H1 (cell line): ENCODE results near the gene KCTD21. TPM values are rescaled to one million over a fixed set of nuclear protein-coding genes. Genes with fewer than 3 reads are reported as not detected.

Source experiments
- CTCF ChIA-PET: fragments of 300-600 bp; sonication (Branson Sonifier 250); formaldehyde crosslinking; loops from one replicate; lab custom pipeline; 2021; ENCODE audit not compliant: partially characterized antibody; lab: Charles Lee
- POLR2A ChIA-PET: fragments of 300-600 bp; sonication (Branson Sonifier 250); formaldehyde crosslinking; loops from one replicate; lab custom pipeline; 2021; ENCODE audit warnings: inconsistent platforms; ENCODE audit not compliant: partially characterized antibody; lab: Charles Lee
- DNase-seq, 2 experiments: peaks; one replicate each; pipeline versions ENCODE4 v3.0.0 to v3.0.0-alpha.2; 2010 to 2022; ENCODE audit warnings: low spot score in 2 of 2, low read depth in 1 of 2, mixed read lengths in 1 of 2
- FAIRE-seq: peaks from 2 replicates; lab custom pipeline; 2011; peaks lifted over from hg19 to GRCh38; lab: Jason Lieb, UNC
- H2AFZ ChIP-seq: 2 replicates; pipeline ENCODE4 v1.8.1; 2012; ENCODE audit warnings: low read length, inconsistent platforms
- H2AK5ac ChIP-seq: 2 replicates; pipeline ENCODE4 v1.6.1; 2013; ENCODE audit warnings: low read depth, low read length
- H2BK120ac ChIP-seq: replicated peaks from 2 replicates; pipeline ENCODE3; 2013; ENCODE audit warnings: low read depth, low read length, inconsistent platforms
- H2BK12ac ChIP-seq: 2 replicates; pipeline ENCODE4 v1.6.1; 2013; ENCODE audit warnings: low read depth, low read length
- H2BK15ac ChIP-seq: 2 replicates; pipeline ENCODE4 v1.6.1; 2013; ENCODE audit warnings: low read length
- H2BK20ac ChIP-seq: 2 replicates; pipeline ENCODE4 v1.6.1; 2013; ENCODE audit warnings: low read length
- H2BK5ac ChIP-seq: 2 replicates; pipeline ENCODE4 v1.6.1; 2013; ENCODE audit warnings: low read depth, low read length
- H3K14ac ChIP-seq: 2 replicates; pipeline ENCODE4 v1.6.1; 2013; ENCODE audit warnings: inconsistent platforms; ENCODE audit not compliant: insufficient read length
- H3K18ac ChIP-seq: 2 replicates; pipeline ENCODE4 v1.6.1; 2013; ENCODE audit warnings: low read length; ENCODE audit errors: extremely low read depth
- H3K23ac ChIP-seq: 2 replicates; pipeline ENCODE4 v1.6.1; 2013; ENCODE audit warnings: inconsistent platforms; ENCODE audit not compliant: insufficient read length
- H3K23me2 ChIP-seq: 2 replicates; pipeline ENCODE4 v1.6.1; 2013; ENCODE audit warnings: low read depth, low read length
- H3K27ac ChIP-seq: 2 replicates; pipeline ENCODE4 v1.6.1; 2011; ENCODE audit warnings: low read depth, low read length, inconsistent platforms
- H3K27me3 ChIP-seq, 4 experiments: replicated peaks in 1 of 4; 1 replicate in 1 of 4; 2 replicates in 3 of 4; pipeline versions ENCODE4 v1.6.1 to v1.8.1; 2011 to 2013; ENCODE audit warnings: low read length in 3 of 4, mild to moderate bottlenecking in 3 of 4, inconsistent platforms in 2 of 4, mixed read lengths in 2 of 4, moderate library complexity in 1 of 4; ENCODE audit not compliant: control insufficient read depth in 3 of 4, insufficient read depth in 3 of 4; ENCODE audit errors: extremely low read depth in 1 of 4
- H3K36me3 ChIP-seq, 4 experiments: 2 replicates each; pipeline versions ENCODE4 v1.6.1 to v1.8.1; 2011 to 2013; ENCODE audit warnings: mild to moderate bottlenecking in 4 of 4, low read length in 3 of 4, moderate library complexity in 2 of 4, control low read depth in 1 of 4, inconsistent platforms in 1 of 4; ENCODE audit not compliant: insufficient read depth in 4 of 4, control insufficient read depth in 2 of 4
- H3K4ac ChIP-seq: replicated peaks from 2 replicates; pipeline ENCODE3; 2013; ENCODE audit warnings: low read length, low read depth, mixed read lengths, inconsistent platforms; ENCODE audit not compliant: insufficient read length
- H3K4me1 ChIP-seq, 4 experiments: replicated peaks in 1 of 4; 1 replicate in 1 of 4; 2 replicates in 3 of 4; pipeline versions ENCODE4 v1.6.1 to v1.8.1; 2011 to 2013; ENCODE audit warnings: low read length in 3 of 4, inconsistent platforms in 2 of 4, mixed read lengths in 1 of 4; ENCODE audit not compliant: insufficient read depth in 4 of 4, control insufficient read depth in 3 of 4
- H3K4me2 ChIP-seq, 2 experiments: 2 replicates each; pipeline versions ENCODE4 v1.6.1 to v1.8.1; 2011 to 2013; ENCODE audit warnings: low read depth in 2 of 2, low read length in 2 of 2, control low read depth in 1 of 2, inconsistent platforms in 1 of 2, mild to moderate bottlenecking in 1 of 2; ENCODE audit not compliant: insufficient read depth in 1 of 2
- H3K4me3 ChIP-seq, 4 experiments: fragments of 200-600, 300-600 bp in 1 of 4; sonication (generic), shearing (Covaris generic), sonication (Bioruptor Twin) in 1 of 4; 2 replicates each; pipeline versions ENCODE4 v1.5.1 to v1.8.1; 2011 to 2016; ENCODE audit warnings: low read length in 4 of 4, low read depth in 3 of 4, control low read depth in 2 of 4, inconsistent platforms in 2 of 4, mild to moderate bottlenecking in 2 of 4, mixed read lengths in 1 of 4, moderate library complexity in 1 of 4; ENCODE audit not compliant: insufficient read depth in 2 of 4; ENCODE audit errors: extremely low read depth in 1 of 4
- H3K56ac ChIP-seq: replicated peaks from 2 replicates; pipeline ENCODE3; 2013; ENCODE audit warnings: low read depth, mild to moderate bottlenecking, mixed read lengths, low read length, inconsistent platforms; ENCODE audit not compliant: insufficient read length
- H3K79me1 ChIP-seq: 2 replicates; pipeline ENCODE4 v1.6.1; 2013; ENCODE audit warnings: low read depth, low read length, control low read depth
- H3K79me2 ChIP-seq, 2 experiments: 2 replicates each; pipeline versions ENCODE4 v1.6.1 to v1.8.1; 2012 to 2013; ENCODE audit warnings: low read length in 2 of 2, mild to moderate bottlenecking in 2 of 2, inconsistent platforms in 1 of 2; ENCODE audit not compliant: insufficient read depth in 2 of 2, control insufficient read depth in 1 of 2
- H3K9ac ChIP-seq, 4 experiments: replicated peaks in 1 of 4; 1 replicate in 1 of 4; 2 replicates in 3 of 4; pipeline versions ENCODE4 v1.6.1 to v1.8.1; 2011 to 2013; ENCODE audit warnings: low read depth in 3 of 4, low read length in 3 of 4, control low read depth in 2 of 4, mild to moderate bottlenecking in 2 of 4, moderate library complexity in 2 of 4, inconsistent platforms in 1 of 4; ENCODE audit errors: extremely low read depth in 1 of 4
- H3K9me3 ChIP-seq, 2 experiments: 2 replicates each; pipeline versions ENCODE4 v1.6.1 to v1.8.1; 2012 to 2013; ENCODE audit warnings: mild to moderate bottlenecking in 2 of 2, moderate library complexity in 2 of 2, control low read depth in 1 of 2, inconsistent platforms in 1 of 2, low read depth in 1 of 2, low read length in 1 of 2, mixed read lengths in 1 of 2; ENCODE audit not compliant: insufficient read depth in 2 of 2
- H4K20me1 ChIP-seq, 2 experiments: replicated peaks in 1 of 2; 2 replicates each; pipeline versions ENCODE3 to v1.8.1; 2011 to 2013; ENCODE audit warnings: inconsistent platforms in 2 of 2, low read length in 2 of 2, mild to moderate bottlenecking in 1 of 2; ENCODE audit not compliant: insufficient read depth in 2 of 2, control insufficient read depth in 1 of 2
- H4K5ac ChIP-seq: 2 replicates; pipeline ENCODE4 v1.6.1; 2013; ENCODE audit warnings: low read length, low read depth, mixed read lengths, inconsistent platforms; ENCODE audit not compliant: insufficient read length
- H4K8ac ChIP-seq: 2 replicates; pipeline ENCODE4 v1.8.0; 2013; ENCODE audit warnings: mild to moderate bottlenecking, moderate library complexity, low read length, inconsistent platforms; ENCODE audit not compliant: insufficient read depth; ENCODE audit errors: extremely low read depth
- H4K91ac ChIP-seq: replicated peaks from 2 replicates; pipeline ENCODE3; 2013; ENCODE audit warnings: low read length, mixed read lengths, inconsistent platforms; ENCODE audit not compliant: insufficient read length
- ASH2L ChIP-seq: fragments of 200-600, 300-600 bp; sonication (generic); IDR thresholded peaks from one replicate; pipeline ENCODE4 v1.7.1; 2017; ENCODE audit warnings: low read length
- CBX8 ChIP-seq: fragments of 300-800, 300-1000 bp; sonication (generic); IDR thresholded peaks from 2 replicates; pipeline ENCODE4 v1.7.1; 2016; ENCODE audit warnings: low read depth, low read length, borderline replicate concordance
- CEBPB ChIP-seq: IDR thresholded peaks from 2 replicates; pipeline ENCODE4 v1.6.1; 2012; ENCODE audit warnings: low read depth, low read length
- CTBP2 ChIP-seq: IDR thresholded peaks from 2 replicates; pipeline ENCODE4 v1.7.0; 2011; ENCODE audit warnings: borderline replicate concordance, mild to moderate bottlenecking, moderate library complexity, mixed read lengths, low read length; ENCODE audit not compliant: insufficient read depth, insufficient read length
- EP300 ChIP-seq, 2 experiments: IDR thresholded peaks; 1 replicate in 1 of 2; 2 replicates in 1 of 2; pipeline ENCODE4 v1.6.1; 2011 to 2012; ENCODE audit warnings: low read depth in 2 of 2, low read length in 2 of 2, mild to moderate bottlenecking in 2 of 2, borderline replicate concordance in 1 of 2, inconsistent platforms in 1 of 2, moderate library complexity in 1 of 2
- EZH2 ChIP-seq: fragments of 200-600 bp; sonication (generic); IDR thresholded peaks from 2 replicates; pipeline ENCODE4 v1.7.1; 2012; ENCODE audit warnings: low read depth, mild to moderate bottlenecking, moderate library complexity, low read length, inconsistent platforms; ENCODE audit not compliant: severe bottlenecking
- JUND ChIP-seq: IDR thresholded peaks from 2 replicates; pipeline ENCODE4 v1.6.1; 2011; ENCODE audit warnings: mild to moderate bottlenecking, improper control_type of control experiment, low read length
- POLR2A ChIP-seq, 2 experiments: IDR thresholded peaks; 1 replicate in 1 of 2; 2 replicates in 1 of 2; pipeline ENCODE4 v1.6.1; 2011; ENCODE audit warnings: low read depth in 2 of 2, low read length in 2 of 2, mild to moderate bottlenecking in 2 of 2; ENCODE audit errors: control extremely low read depth in 1 of 2
- SAP30 ChIP-seq: fragments of 300-600 bp; sonication (generic); IDR thresholded peaks from 2 replicates; pipeline ENCODE4 v1.7.1; 2012; ENCODE audit warnings: low read length, moderate library complexity, mild to moderate bottlenecking, inconsistent platforms; ENCODE audit not compliant: insufficient read depth, insufficient replicate concordance
- SUZ12 ChIP-seq: fragments of 200-600 bp; sonication (generic); IDR thresholded peaks from 2 replicates; pipeline ENCODE4 v1.6.1; 2012; ENCODE audit warnings: mild to moderate bottlenecking, inconsistent platforms, low read length, moderate library complexity, mixed read lengths
- TEAD4 ChIP-seq: IDR thresholded peaks from 2 replicates; pipeline ENCODE4 v1.6.1; 2012; ENCODE audit warnings: low read depth, low read length, inconsistent platforms, mixed read lengths
- ZNF274 ChIP-seq: IDR thresholded peaks from 2 replicates; pipeline ENCODE4 v1.7.0; 2012; ENCODE audit warnings: low read length, borderline replicate concordance; ENCODE audit errors: extremely low read depth
- WGBS, 2 experiments: shearing (Covaris generic) in 1 of 2; methylation state at CpG; one replicate each; pipeline versions ENCODE4 v1.1.6 to v1.1.7; 2013 to 2015; ENCODE audit warnings: low lambda C conversion rate in 2 of 2, mixed read lengths in 2 of 2, inconsistent platforms in 1 of 2, low coverage in 1 of 2, missing lambda C conversion rate in 1 of 2; ENCODE audit not compliant: insufficient replicate concordance in 2 of 2, insufficient coverage in 1 of 2, insufficient read length in 1 of 2; ENCODE audit errors: extremely low coverage in 1 of 2, missing lambda C conversion rate in 1 of 2; 5-methylcytosine and 5-hydroxymethylcytosine counted together
- polyA plus RNA-seq, 7 experiments: library from polyadenylated mRNA; depleted of rRNA in 3 of 7; stranded (reverse) in 5 of 7; unstranded in 2 of 7; fragments of >200 nt in 5 of 7; fragments of 200-250 nt in 2 of 7; gene quantifications; 1 replicate in 5 of 7; 2 replicates in 1 of 7; 4 replicates in 1 of 7; pipeline versions ENCODE4 v1.2.1 to v1.2.3, GENCODE V29; 2011 to 2013; ENCODE audit warnings: missing spikeins in 2 of 7, mixed read lengths in 2 of 7
- total RNA-seq: library from RNA; stranded (reverse); fragmentation: NEBNext Ultra II Directional; extraction: Animal tissue kit (Norgen Biotek cat#: 25700); gene quantifications from 2 replicates; pipeline ENCODE4 v1.2.1, GENCODE V29; 2021

Gene KCTD21
- total and polyA plus RNA-seq, 2 of the 8 experiments (the other 6 are each of a cell fraction or from before 2014, with no cell fraction given) = 3.2 to 4.1 TPM

DNA sequence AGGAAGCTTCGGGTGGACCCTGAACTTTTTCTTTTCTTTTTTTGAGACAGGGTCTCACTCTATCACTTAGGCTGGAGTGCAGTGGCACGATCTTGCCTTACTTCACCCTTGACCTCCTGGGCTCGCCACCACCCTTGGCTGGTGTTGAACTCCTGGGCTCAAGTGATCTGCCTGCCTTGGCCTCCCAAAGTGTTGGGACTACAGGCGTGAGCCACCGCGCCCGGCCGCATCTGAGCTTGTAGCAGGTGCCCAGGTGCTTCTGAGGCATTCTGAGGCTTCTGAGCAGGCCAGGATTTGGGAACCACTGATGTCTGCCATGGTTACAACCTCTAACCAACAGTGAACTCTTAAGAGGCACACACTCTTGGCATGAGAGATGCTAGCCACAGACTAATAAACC, 5.4 kb upstream of the KCTD21 start:
- Histone ChIP-seq H4K20me1 (peaks cover 0 to 3% of the 10 kb centered on the region in 2 experiments), H4K91ac (no peak overlapping the region)
- TF ChIP-seq CEBPB = no peak
- no peak for TF ChIP-seq SUZ12
- TF ChIP-seq TEAD4 = no peak
- no peak for TF ChIP-seq ASH2L
- TF ChIP-seq ZNF274 = no peak
- TF ChIP-seq EZH2 = no peak
- TF ChIP-seq JUND = no peak
- TF ChIP-seq EP300 (IDR thresholded peaks at IDR 0.05; ENCODE audit: borderline replicate concordance in 1 of 2, low read depth in 2 of 2, low read length in 2 of 2) = no peak
- no peak for TF ChIP-seq CTBP2
- no peak for TF ChIP-seq SAP30
- TF ChIP-seq POLR2A (IDR thresholded peaks at IDR 0.05; ENCODE audit: control extremely low read depth in 1 of 2, low read depth in 2 of 2, low read length in 2 of 2) = no peak
- no peak for TF ChIP-seq CBX8

More for the DNA sequence above, 5.4 kb upstream of the KCTD21 start:
- FAIRE-seq (no peak), DNase-seq (no peak)
- Histone ChIP-seq H2AK5ac (no peak overlapping the region), H2BK5ac (no peak overlapping the region), H3K4ac (no peak overlapping the region), H2BK20ac (no peak overlapping the region), H3K4me2 (no peak overlapping the region), H3K79me1 (peaks cover 2% of the 10 kb centered on the region; the same call in 1 of the 2 replicates), H2BK120ac (no peak overlapping the region), H3K9me3 (no peaks in the 10 kb centered on the region), H3K79me2 (no peaks in the 10 kb centered on the region), H3K23ac (no peak overlapping the region), H3K4me1 (peaks cover 0 to 4% (median 2%) of the 10 kb centered on the region in 4 experiments; a peak in 4 of 7 replicates), H3K4me3 (no peak overlapping the region), H2BK15ac (no peak overlapping the region), H3K27ac (no peak overlapping the region), H2AFZ (no peak overlapping the region), H3K36me3 (no peaks in the 10 kb centered on the region), H3K23me2 (peaks cover 4% of the 10 kb centered on the region; the same call in 1 of the 2 replicates), H3K14ac (no peak overlapping the region), H4K5ac (no peak overlapping the region), H3K18ac (no peak overlapping the region), H4K8ac (no peak overlapping the region), H3K9ac (no peak overlapping the region), H2BK12ac (no peak overlapping the region), H3K27me3 (0 out of 7 replicates have a peak, but pooled peaks cover 0 to 4% (median 0%) of the 10 kb centered on the region in 4 experiments), H3K56ac (no peak overlapping the region)
- WGBS, 2 experiments = 92% methylated on average over 8 of the region's 8 CpGs; no CpG with 5 or more reads in 1 of the 2 experiments
- CTCF ChIA-PET = interaction anchor here (1.1 to 1.6 kb wide), 2 partner anchors 26 to 370 kb away, joined by 3 to 5 read pairs; no protein-coding TSS in a partner anchor
- POLR2A ChIA-PET = interaction anchor here (0.9 to 1.9 kb wide), 3 partner anchors 15 to 116 kb away, joined by 3 to 4 read pairs (median 3); partner anchors contain the start of gene ALG8
